ENCODE data around the gene ABL2.

- no peak for TF ChIP-seq TAF1 (IDR thresholded peaks at IDR 0.05; ENCODE audit: borderline replicate concordance, low read depth, low read length)
- no peak for TF ChIP-seq POLR2AphosphoS5 (IDR thresholded peaks at IDR 0.05; ENCODE audit: low read depth, low read length)
These were observed 35.0 kb upstream of the ABL2 start for GRCh38 chr1:179264507-179264906.
